ENCODE data around the gene PXMP2. TPM values are rescaled to one million over a fixed set of nuclear protein-coding genes. Genes with fewer than 3 reads are reported as not detected.

Gene PXMP2
- 10 to 100 TPM; 40.8 to 72.5 (median 62.3) TPM for total RNA-seq

DNA sequence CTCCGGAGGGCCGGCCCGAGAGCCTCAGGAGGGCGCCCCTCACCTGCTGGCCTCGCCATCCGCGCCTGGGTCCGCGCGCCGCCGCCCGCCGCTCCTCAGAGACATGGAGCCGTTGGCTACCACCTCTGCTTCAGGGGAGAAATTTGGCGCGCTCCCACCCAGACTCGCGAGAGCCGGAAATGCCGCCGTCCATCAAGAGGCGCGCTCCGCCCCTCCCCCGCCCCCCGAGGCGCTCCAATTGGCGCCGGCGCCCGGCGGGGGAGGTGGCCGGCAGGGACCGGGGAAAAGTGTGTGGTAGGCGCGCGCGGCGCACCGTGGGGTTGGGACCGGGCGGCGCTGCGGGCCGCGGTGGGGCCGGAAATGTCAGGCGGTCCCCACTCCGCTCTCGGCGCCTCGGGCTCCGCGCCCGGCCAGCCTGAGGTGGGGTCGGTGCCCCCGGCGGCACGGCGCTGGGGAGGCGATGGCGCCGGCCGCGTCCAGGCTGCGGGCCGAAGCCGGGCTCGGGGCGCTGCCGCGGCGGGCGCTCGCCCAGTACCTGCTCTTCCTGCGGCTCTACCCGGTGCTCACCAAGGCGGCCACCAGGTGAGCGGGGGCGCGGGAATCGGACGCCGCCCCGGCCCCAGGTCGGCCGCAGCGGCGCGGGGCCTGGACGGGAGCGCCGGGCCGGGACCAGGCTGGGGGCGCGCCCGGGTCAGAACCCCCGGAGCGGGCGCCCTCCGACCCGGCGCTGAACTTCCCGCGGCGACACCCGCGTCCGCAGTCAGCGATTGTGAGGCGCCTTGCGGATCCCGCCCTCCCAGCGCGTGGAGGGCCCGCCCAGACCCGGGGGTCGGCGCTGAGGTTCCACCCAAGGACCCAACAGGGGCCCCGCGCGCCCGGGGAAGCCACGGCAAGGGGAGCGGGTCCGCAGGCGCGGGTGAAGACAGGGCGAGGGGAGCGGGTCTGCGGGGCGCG lies at the start of gene PXMP2, which contains the start of gene POLE:
TSS of gene PXMP2 (plus strand) at position 377 of the 954 bp plus-strand sequence. CDS start at position 461, 84 bp downstream.
TSS of gene POLE (minus strand) at position 132 of the 954 bp plus-strand sequence. CDS start at position 105, 27 bp downstream.
- Histone ChIP-seq H3K27ac (peak within 1 kb of the TSS; percentile 37 to 79 (median 67)), H3K27me3 (no peaks in the 10 kb centered on the region), H3K36me3 (peaks cover 0 to 6% (median 0%) of the 10 kb centered on the region in 3 donors), H3K4me3 (peak within 1 kb of the TSS; percentile 83 to 98 (median 92)), H3K9me3 (no peaks in the 10 kb centered on the region), H3K4me1 (peaks cover 0 to 32% (median 4%) of the 10 kb centered on the region in 4 donors)
- TF ChIP-seq, protein P1, sequence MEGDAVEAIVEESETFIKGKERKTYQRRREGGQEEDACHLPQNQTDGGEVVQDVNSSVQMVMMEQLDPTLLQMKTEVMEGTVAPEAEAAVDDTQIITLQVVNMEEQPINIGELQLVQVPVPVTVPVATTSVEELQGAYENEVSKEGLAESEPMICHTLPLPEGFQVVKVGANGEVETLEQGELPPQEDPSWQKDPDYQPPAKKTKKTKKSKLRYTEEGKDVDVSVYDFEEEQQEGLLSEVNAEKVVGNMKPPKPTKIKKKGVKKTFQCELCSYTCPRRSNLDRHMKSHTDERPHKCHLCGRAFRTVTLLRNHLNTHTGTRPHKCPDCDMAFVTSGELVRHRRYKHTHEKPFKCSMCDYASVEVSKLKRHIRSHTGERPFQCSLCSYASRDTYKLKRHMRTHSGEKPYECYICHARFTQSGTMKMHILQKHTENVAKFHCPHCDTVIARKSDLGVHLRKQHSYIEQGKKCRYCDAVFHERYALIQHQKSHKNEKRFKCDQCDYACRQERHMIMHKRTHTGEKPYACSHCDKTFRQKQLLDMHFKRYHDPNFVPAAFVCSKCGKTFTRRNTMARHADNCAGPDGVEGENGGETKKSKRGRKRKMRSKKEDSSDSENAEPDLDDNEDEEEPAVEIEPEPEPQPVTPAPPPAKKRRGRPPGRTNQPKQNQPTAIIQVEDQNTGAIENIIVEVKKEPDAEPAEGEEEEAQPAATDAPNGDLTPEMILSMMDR (IDR thresholded peaks at IDR 0.05), result peak in 3 of 5 experiments; percentile 13 to 57 (median 52)
- TF ChIP-seq EP300 (IDR thresholded peaks at IDR 0.05) (peak; percentile 72 to 82), POLR2A (IDR thresholded peaks at IDR 0.05) (peak in 1 of 2 donors; percentile 66)
- WGBS, 2 donors, result 2% methylated on average over 32 of the region's 134 CpGs; no CpG with 5 or more reads in 1 of the 2 donors
- DNase-seq (ENCODE audit: low spot score in 2 of 2), result peak; percentile 92 to 94

DNA sequence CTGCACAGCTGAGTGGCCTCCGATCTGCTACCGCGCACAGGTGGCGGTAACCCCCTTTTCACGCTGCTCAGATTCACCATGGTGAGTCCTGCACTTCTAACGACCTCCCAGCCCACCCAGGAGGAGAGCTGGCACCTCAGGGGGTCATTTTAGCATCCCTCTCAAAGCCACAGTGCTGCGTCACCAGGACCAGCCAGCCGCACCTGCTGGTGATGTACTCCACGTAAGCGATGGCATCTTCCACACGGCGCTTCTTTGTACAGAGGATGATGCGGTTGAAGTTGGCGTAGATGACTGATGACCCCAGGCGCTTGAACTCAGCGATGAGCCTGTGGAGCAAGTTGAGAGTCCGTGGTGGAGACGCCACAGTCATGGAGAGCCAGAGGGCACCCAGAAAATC lies 49.6 kb upstream of the PXMP2 start:
- Histone ChIP-seq H3K4me1 (peaks cover 0 to 8% (median 0%) of the 10 kb centered on the region in 4 donors), H3K4me3 (no peak overlapping the region), H3K9me3 (no peaks in the 10 kb centered on the region), H3K27me3 (no peaks in the 10 kb centered on the region), H3K36me3 (peaks cover 0 to 97% (median 12%) of the 10 kb centered on the region in 3 donors), H3K27ac (no peak overlapping the region)
- 88 to 90% methylated on average over 18 of the region's 18 CpGs for WGBS, 2 donors
- TF ChIP-seq EP300 (IDR thresholded peaks at IDR 0.05) (no peak), POLR2A (IDR thresholded peaks at IDR 0.05) (no peak)
- TF ChIP-seq, protein P1 (IDR thresholded peaks at IDR 0.05), result no peak
- no peak for DNase-seq (ENCODE audit: low spot score in 2 of 2)

DNA sequence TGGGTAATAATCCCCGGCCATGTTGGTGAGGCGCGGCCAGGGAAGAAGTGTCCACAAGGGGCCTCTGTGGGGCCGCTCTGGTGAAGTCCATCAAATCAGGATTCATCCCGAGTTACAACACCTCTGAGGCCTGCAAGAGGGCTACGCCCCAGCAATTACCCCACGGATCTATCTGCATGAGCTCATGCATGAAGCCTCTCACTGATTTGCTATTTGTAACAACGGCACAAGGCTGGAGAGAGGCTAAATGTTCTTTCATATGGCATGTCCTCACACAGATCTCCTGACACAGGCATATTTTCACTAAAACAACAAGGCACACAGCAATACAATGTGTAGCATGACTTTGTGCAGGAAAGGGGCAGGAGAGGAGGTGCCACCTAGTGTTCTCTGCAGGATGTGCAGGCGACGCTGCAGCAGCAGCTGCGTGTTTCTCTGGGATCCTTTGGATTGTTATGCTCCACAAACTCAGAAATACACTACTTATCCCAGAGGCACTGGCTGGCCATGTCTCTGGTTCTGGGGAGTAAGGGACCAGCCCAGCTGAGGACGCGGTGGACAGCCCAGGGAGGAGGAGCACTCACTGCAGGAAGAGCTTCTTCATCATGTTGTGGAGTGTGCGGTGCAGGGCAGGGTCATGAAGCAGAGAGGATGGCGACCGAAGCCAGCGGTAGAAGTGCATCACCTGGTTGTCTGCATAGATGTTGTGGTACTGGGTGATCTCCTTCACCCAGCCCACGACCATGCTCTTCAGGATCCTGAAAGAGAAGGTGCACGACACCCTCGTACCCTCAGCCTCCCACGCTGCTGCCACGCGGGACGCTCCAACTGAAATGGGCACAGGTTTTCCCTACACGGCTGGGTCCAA lies 48.6 kb upstream of the PXMP2 start:
- TF ChIP-seq POLR2A (IDR thresholded peaks at IDR 0.05) (no peak), EP300 (IDR thresholded peaks at IDR 0.05) (peak in 1 of 2 donors; percentile 17)
- TF ChIP-seq, protein P1 (IDR thresholded peaks at IDR 0.05), result peak in 3 of 5 experiments; percentile 38 to 61 (median 51)
- whole genome bisulfite sequencing, 2 donors, result 71 to 73% methylated on average over 25 of the region's 25 CpGs
- no peaks in the 10 kb centered on the region for H3K27me3 ChIP-seq
- H3K27ac ChIP-seq, result peak overlapping the region in 2 of 4 donors; percentile 3 to 43
- peaks cover 0 to 8% (median 0%) of the 10 kb centered on the region in 4 donors for H3K4me1 ChIP-seq
- H3K9me3 ChIP-seq, result no peaks in the 10 kb centered on the region
- H3K4me3 ChIP-seq, result no peak overlapping the region
- H3K36me3 ChIP-seq, result peaks cover 0 to 97% (median 12%) of the 10 kb centered on the region in 3 donors
- peak; percentile 33 to 51 for DNase-seq (ENCODE audit: low spot score in 2 of 2)

DNA sequence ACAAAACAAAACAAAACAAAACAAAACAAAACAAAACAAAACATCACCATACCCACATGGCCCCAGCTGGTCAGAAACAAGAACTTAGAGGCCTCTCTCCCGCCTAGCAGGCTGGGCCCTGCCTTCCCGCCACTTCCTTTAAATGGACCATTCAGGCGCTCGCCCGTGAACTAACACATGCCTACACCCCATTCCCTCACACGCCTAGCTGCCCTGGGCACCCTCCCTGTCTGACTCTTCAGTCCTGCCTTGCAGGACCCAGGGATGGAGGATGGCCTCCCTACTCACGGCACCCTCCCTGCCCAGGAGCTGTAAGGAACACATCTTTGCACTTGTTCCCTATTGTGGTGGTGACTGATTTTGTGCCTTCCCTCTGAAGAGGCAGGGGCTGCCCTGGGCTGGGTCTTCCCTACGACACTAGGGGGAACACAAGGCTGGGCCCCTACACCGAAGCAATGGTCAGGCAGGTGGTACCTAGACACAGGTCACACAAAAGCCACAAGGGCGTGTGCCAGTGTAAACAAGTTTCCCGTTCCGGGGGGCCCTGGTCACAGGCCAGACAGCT lies 47.3 kb upstream of the PXMP2 start:
- no peak overlapping the region for H3K27ac ChIP-seq
- H3K9me3 ChIP-seq, result no peaks in the 10 kb centered on the region
- peaks cover 0 to 86% (median 12%) of the 10 kb centered on the region in 3 donors for H3K36me3 ChIP-seq
- DNase-seq (ENCODE audit: low spot score in 2 of 2), result no peak
- H3K4me1 ChIP-seq, result peaks cover 0 to 8% (median 0%) of the 10 kb centered on the region in 4 donors
- TF ChIP-seq POLR2A (IDR thresholded peaks at IDR 0.05), result no peak
- TF ChIP-seq, protein P1 (IDR thresholded peaks at IDR 0.05), result no peak
- no peak for TF ChIP-seq EP300 (IDR thresholded peaks at IDR 0.05)
- no peaks in the 10 kb centered on the region for H3K27me3 ChIP-seq
- 85 to 91% methylated on average over 12 of the region's 12 CpGs for WGBS, 2 donors
- no peak overlapping the region for H3K4me3 ChIP-seq

All from tibial nerve (tissue), 4 donors.